Effector CD8-positive, alpha-beta T cell (primary cell): ENCODE results near the gene SLPI.

Source experiments
- DNase-seq: peaks from one replicate; lab custom pipeline; 2025; lab: John Stamatoyannopoulos, UW

The SLPI gene

DNA sequence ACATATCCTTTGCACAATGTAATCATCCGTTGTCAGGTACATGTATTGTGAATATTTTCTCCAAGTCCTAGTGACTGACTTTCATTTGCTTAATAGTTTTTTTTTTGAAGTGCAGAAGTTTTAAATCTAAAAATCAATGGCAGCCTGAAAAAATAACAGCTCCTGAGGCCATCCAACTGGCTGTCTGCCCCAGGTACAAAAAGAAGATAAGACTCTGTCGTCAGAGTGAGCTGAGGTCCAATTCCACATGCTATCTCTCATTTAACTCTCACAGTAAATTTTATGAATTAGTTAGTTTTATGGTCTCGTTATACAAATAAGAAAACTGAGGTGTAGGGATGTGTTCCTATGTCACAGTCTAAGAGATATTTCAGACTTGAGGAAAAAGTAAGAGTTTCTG is 21.0 kb upstream of the SLPI start:
- DNase-seq, result no peak

GRCh38 chr20:45269754-45270270 is 15.4 kb upstream of the SLPI start:
- no peak for DNase-seq

DNA sequence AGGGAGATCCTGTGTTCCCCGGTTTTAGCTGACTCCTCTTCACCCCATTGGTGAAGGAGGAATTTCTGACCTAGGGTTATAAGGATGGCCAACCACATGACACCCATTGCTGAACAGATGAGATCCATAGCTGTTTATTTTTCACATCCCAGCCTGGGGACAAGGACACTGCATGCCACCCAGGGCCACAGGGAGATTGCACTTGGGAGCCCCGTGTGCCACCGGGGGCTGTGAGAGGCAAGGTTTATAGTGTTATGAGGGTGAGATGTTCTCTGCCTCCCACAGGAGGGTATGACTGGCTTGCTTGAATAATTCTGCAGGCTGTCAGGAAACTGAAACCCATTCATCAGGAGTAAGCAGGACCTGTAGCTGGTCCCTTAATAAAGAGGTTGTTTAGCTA is 14.7 kb upstream of the SLPI start:
- no peak for DNase-seq

GRCh38 chr20:45268531-45268930 is 14.2 kb upstream of the SLPI start:
- no peak for DNase-seq

- DNase-seq, result no peak
These were observed 12.6 kb upstream of the SLPI start for GRCh38 chr20:45266977-45267376.

- no peak for DNase-seq
These were observed 9.3 kb upstream of the SLPI start for GRCh38 chr20:45263556-45264266.

DNA sequence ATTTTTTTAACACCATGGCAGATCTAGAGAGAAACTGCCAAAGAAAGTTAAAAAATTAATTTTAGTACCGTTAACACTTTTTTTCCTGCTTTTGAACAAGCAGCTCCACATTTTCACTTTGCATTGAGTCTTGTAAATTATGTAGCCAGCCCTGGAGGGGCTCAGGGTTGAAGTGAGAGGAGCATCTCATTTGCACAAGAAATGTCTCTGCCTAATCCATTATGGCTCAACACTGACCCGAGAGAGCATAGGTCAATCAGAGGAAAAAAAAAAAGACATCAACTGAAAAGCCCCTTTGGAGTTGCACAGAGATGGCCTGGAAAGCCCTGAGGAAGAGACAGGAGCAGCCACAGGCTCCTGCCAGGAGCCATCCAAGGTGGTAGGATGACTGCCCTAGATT is 4.3 kb upstream of the SLPI start:
- DNase-seq, result no peak

DNA sequence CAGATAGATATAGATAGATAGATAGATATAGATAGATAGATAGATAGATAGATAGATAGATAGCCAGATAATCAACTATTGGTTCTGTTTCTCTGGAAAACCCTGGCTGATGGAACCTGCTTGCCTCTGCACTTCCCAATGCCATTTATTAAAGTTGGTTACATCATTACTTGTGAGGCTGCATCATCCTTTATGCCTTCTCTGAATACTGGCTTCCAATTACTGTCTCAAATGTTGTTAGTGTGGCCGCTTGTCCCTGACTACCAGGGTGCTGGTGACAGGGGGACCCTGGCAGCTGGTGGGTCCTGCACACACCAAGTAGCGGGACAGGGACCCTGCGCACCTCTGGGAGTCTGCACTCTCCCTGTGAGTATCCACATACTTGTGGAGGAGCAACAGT is 3.9 kb upstream of the SLPI start:
- no peak for DNase-seq

DNA sequence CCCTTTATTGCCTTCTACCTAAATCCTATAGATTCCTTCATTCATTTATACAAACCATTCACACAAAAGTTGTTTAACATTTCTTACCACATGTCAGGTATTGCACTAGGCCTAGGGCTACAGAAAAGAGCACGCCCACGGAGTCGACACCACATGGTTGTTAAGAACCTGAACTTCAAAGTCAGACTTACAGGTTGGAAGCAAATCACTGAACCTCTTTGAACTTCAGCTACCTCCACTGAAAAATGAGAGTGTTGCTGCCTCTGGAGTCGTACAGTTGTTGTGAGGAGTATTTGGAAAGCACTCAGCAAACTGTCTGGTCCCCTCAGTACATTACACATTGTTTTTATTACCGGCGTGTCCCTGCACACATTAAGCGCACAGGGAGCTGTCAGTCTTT is 3.3 kb upstream of the SLPI start:
- DNase-seq, result no peak

GRCh38 chr20:45257161-45257560 is 2.8 kb upstream of the SLPI start:
- no peak for DNase-seq

GRCh38 chr20:45253261-45253660 is 1.1 kb downstream of the SLPI start:
- DNase-seq, result no peak

DNA sequence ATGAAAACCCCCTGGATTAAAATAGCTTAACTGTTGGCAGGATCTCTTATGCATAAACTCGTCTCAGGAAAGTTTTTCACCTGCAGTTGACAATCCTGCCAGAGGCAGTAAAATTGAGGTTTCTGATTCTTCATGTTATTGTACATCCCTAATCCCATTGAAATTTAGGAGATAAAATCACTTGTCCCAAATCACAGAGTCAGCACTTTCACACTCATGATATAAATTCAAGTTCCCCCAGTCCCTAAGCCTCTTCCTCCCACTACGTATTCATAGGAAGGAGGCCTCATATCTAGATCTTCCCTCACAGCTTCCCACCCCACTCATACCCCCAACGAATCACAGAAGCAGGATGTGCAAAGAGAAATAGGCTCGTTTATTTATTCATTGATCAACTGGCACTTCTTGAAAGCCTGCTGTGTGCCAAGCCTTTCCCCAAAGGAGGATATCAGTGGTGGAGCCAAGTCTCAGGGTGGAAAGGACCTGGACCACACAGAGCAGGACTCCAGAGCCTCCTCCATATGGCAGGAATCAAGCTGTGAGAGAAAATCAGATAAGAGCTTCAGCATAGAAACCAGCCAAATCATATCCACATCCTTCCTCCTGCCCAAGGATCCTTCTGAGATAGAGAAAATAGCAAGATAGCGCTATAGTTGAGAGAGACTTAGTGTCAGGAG is 2.3 kb downstream of the SLPI start:
- DNase-seq, result no peak

- no peak for DNase-seq
These were observed 5.8 kb downstream of the SLPI start for GRCh38 chr20:45248609-45249008.

DNA sequence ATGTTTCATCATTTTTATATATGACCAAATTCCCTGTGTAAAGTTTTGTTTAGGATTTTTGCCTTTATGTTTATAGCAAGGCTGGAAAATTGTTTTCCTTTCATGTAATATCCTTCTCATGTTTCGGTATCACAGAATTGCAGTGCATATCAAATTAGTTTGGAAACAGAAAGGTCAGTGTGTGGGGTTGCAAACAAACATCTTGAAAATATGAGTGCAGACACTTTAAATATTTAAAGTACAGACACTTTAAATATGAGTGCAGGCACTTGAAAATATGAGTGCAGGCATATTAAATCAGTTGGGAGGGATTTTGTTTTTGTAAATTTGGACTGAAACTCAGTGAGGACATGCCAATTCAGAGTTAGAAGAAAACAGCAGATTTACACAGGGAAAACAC is 6.5 kb downstream of the SLPI start:
- DNase-seq, result no peak

- no peak for DNase-seq
These were observed 8.3 kb downstream of the SLPI start for GRCh38 chr20:45246109-45246508.

GRCh38 chr20:45238139-45238538 is 16.2 kb downstream of the SLPI start:
- DNase-seq, result no peak

- DNase-seq, result no peak
These were observed 18.4 kb downstream of the SLPI start for GRCh38 chr20:45235995-45236394.

GRCh38 chr20:45230631-45231030 is 23.7 kb downstream of the SLPI start:
- DNase-seq, result no peak

DNA sequence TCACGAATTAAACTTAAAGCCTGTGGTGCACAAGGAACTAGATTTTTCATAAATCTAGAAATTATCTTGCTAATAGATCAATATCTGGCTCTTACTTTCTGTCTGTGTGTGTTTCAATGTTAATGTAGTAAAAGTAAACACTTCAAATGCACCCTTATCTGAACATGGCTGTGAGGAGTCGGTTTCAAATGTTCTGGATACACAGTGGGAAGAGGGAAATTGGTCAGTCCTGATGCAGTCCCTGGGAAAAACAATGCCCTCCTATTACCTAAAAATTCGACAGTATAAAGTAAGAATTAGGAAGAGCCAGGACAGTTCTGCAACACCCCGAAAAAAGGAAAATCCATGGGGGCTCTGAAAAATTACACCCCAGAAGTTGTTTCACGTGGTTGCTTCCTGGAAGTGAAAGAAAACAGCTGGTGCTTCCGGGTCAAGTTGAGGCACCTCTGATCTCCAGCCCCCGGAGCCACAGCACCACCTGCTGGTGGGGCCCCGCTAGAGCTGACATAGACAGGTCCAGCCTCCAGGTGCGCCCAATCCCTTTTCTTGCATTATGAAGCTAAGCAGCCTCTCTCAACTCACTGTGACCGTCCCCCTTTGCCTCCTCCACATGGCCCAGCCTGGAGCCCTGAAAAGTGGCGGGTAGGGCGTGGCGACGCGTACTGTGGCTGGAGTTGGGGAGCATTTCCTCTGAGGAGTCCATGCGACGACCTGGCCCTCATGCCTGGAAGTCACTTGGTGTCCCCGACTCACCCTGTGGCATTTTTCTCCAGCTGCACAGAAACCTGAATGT is 24.9 kb downstream of the SLPI start:
- no peak for DNase-seq

GRCh38 chr20:45226287-45226686 is 28.1 kb downstream of the SLPI start:
- DNase-seq, result no peak

GRCh38 chr20:45223136-45223535 is 31.2 kb downstream of the SLPI start:
- DNase-seq, result no peak

DNA sequence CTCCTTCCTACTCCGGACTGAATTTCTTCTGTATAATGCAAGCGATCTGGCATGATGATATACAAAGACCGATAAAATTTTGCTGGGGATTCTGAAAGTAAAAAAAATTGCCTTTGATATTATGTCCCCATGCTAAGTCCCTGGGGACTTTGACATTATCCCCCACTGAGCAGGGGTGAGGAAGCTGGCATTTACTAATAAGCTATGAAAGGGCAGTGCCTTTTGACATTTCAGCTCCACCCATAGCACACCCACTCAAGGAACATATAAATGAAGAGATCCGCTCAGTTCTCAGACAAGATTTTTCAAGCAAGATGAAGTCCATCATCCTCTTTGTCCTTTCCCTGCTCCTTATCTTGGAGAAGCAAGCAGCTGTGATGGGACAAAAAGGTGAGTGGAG is 33.3 kb downstream of the SLPI start, which contains the start of gene SEMG2:
SEMG2 (plus strand) TSS at position 298 of the 400 bp plus-strand sequence; CDS start at position 315, 17 bp downstream.
- DNase-seq, result no peak

- DNase-seq, result no peak
These were observed 35.7 kb downstream of the SLPI start for GRCh38 chr20:45218636-45219035.
